Upper lobe of left lung (tissue), 4 donors: Measurements from ENCODE around the gene ATP1B1.

Experiments used
- CTCF ChIP-seq, 6 experiments: fragments of 450-650 bp in 4 of 6; fragments of 200-600 bp in 2 of 6; sonication (generic) in 2 of 6; IDR thresholded peaks; one replicate each; pipeline ENCODE4 v1.5.1; 2016 to 2019; ENCODE audit warnings: antibody characterized with exemption in 6 of 6
- EP300 ChIP-seq, 4 donors: sonication (generic); formaldehyde crosslinking; IDR thresholded peaks; one replicate each; pipeline ENCODE4 v1.5.1; 2017; ENCODE audit warnings: antibody characterized with exemption in 4 of 4, control low read depth in 2 of 4

DNA sequence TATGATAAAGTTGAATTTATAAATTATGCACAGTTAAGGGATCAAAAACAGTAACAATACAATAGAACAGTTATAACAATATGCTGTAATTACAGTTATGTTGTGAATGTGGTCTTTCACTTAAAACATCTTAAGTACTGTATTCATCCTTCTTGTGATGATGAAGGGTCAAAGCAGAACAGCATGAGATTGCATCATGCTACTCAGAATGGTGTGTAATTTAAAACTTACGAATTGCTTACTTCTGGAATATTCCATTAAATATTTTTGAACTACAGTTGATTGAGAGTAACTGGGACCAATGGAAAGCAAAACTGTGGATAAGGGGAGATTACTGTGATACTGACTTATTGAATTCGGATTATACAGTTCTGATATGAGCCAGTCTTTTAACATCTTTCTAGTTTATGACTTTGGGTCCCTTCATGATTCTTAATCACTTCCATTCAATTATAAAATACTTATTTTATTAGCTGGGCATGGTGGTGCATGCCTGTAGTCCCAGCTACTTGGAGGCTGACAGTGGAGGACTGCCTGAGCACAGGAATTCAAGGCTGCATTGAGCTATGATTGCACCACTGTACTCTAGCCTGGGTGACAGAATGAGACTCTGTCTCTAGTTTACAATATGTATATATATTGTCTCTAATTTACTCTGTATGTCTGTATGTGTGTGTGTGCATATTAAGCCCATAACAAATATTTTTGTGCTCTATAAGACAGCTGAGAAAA, 43.2 kb downstream of the ATP1B1 start:
- TF ChIP-seq CTCF (IDR thresholded peaks at IDR 0.05) (no peak), EP300 (IDR thresholded peaks at IDR 0.05) (no peak)
